Bronchial epithelial cell (primary cell): ENCODE data around the gene ANKFN1. TPM values are rescaled to one million over a fixed set of nuclear protein-coding genes. Genes with fewer than 3 reads are reported as not detected.

Experiments
- DNase-seq: peaks from one replicate; pipeline ENCODE4 v3.0.0-alpha.2; 2010; ENCODE audit warnings: low read depth
- FAIRE-seq: peaks from 2 replicates; lab custom pipeline; 2011; peaks lifted over from hg19 to GRCh38; lab: Jason Lieb, UNC
- H3K27me3 ChIP-seq: 2 replicates; pipeline ENCODE4 v1.5.1; 2011; ENCODE audit warnings: low read length; ENCODE audit not compliant: control insufficient read depth, insufficient read depth
- H3K36me3 ChIP-seq: 2 replicates; pipeline ENCODE4 v1.5.1; 2011; ENCODE audit warnings: low read length; ENCODE audit not compliant: control insufficient read depth, insufficient read depth
- H3K4me3 ChIP-seq: 2 replicates; pipeline ENCODE4 v1.5.1; 2011; ENCODE audit warnings: mild to moderate bottlenecking, low read depth, low read length, control low read depth
- CTCF ChIP-seq: IDR thresholded peaks from 2 replicates; pipeline ENCODE4 v1.5.1; 2011; ENCODE audit warnings: mild to moderate bottlenecking, moderate library complexity, low read length, control low read depth, inconsistent platforms; ENCODE audit not compliant: insufficient read depth, severe bottlenecking
- total RNA-seq: library from RNA; depleted of rRNA; stranded (reverse); fragments of >200 nt; gene quantifications from 2 replicates; pipeline ENCODE4 v1.2.1, GENCODE V29; 2014

The ANKFN1 gene
- total RNA-seq, 1 donor from 2014 or later = under 0.01 TPM

- Histone ChIP-seq H3K36me3 (no peaks in the 10 kb centered on the region), H3K4me3 (no peak overlapping the region), H3K27me3 (no peaks in the 10 kb centered on the region)
- DNase-seq (no peak), FAIRE-seq (no peak)
- TF ChIP-seq CTCF = no peak
Observed at GRCh38 chr17:56146534-56146933, 6.7 kb upstream of the ANKFN1 start.

- Histone ChIP-seq H3K4me3 (no peak overlapping the region), H3K36me3 (no peaks in the 10 kb centered on the region), H3K27me3 (no peaks in the 10 kb centered on the region)
- TF ChIP-seq CTCF = no peak
- FAIRE-seq (no peak), DNase-seq (no peak)
Observed at GRCh38 chr17:56148333-56148732, 4.9 kb upstream of the ANKFN1 start.

- DNase-seq (no peak), FAIRE-seq (no peak)
- Histone ChIP-seq H3K36me3 (no peaks in the 10 kb centered on the region), H3K4me3 (no peak overlapping the region), H3K27me3 (no peaks in the 10 kb centered on the region)
- TF ChIP-seq CTCF = no peak
Observed at GRCh38 chr17:56149266-56150036, 3.8 kb upstream of the ANKFN1 start.

- Histone ChIP-seq H3K4me3 (no peak overlapping the region), H3K27me3 (no peaks in the 10 kb centered on the region), H3K36me3 (no peaks in the 10 kb centered on the region)
- FAIRE-seq (no peak), DNase-seq (no peak)
- no peak for TF ChIP-seq CTCF
Observed at GRCh38 chr17:56150649-56151048, 2.6 kb upstream of the ANKFN1 start.

GRCh38 chr17:56157845-56158244, 4.6 kb downstream of the ANKFN1 start:
- H3K27me3 ChIP-seq = no peaks in the 10 kb centered on the region
- H3K36me3 ChIP-seq = no peaks in the 10 kb centered on the region
- DNase-seq = no peak
- no peak overlapping the region for H3K4me3 ChIP-seq
- no peak for TF ChIP-seq CTCF
- FAIRE-seq = no peak

- TF ChIP-seq CTCF = no peak
- H3K36me3 ChIP-seq = no peaks in the 10 kb centered on the region
- H3K4me3 ChIP-seq = no peak overlapping the region
- H3K27me3 ChIP-seq = no peaks in the 10 kb centered on the region
- FAIRE-seq (no peak), DNase-seq (no peak)
Observed at GRCh38 chr17:56158344-56158743, 5.1 kb downstream of the ANKFN1 start.
